ENCODE results near the gene TMEM247.

TMEM247 gene

GRCh38 chr2:46485002-46485401 lies 5.6 kb downstream of the TMEM247 start:
- DNase-seq (ENCODE audit: low read depth in 1 of 2, low spot score in 1 of 2): no peak
- in situ Hi-C loops (cut with HindIII; ENCODE audit: low pct_unique_long_range_greater_than_20kb, low sequenced_read_pairs): no loop called here
- TF ChIP-seq JUND (IDR thresholded peaks at IDR 0.05; ENCODE audit: low read depth): no peak

GRCh38 chr2:46486436-46486835 lies 7.1 kb downstream of the TMEM247 start:
- DNase-seq (ENCODE audit: low read depth in 1 of 2, low spot score in 1 of 2): no peak
- TF ChIP-seq JUND (IDR thresholded peaks at IDR 0.05; ENCODE audit: low read depth): no peak
- in situ Hi-C loops (cut with HindIII; ENCODE audit: low pct_unique_long_range_greater_than_20kb, low sequenced_read_pairs): no loop called here

- DNase-seq (ENCODE audit: low read depth in 1 of 2, low spot score in 1 of 2): peak in 1 of 2 experiments; percentile 16
- no peak for TF ChIP-seq JUND (IDR thresholded peaks at IDR 0.05; ENCODE audit: low read depth)
- in situ Hi-C loops (cut with HindIII; ENCODE audit: low pct_unique_long_range_greater_than_20kb, low sequenced_read_pairs): no loop called here
Observed at GRCh38 chr2:46487667-46488335, 8.4 kb downstream of the TMEM247 start.

GRCh38 chr2:46488389-46488788 lies 9.0 kb downstream of the TMEM247 start:
- in situ Hi-C loops (cut with HindIII; ENCODE audit: low pct_unique_long_range_greater_than_20kb, low sequenced_read_pairs): no loop called here
- TF ChIP-seq JUND (IDR thresholded peaks at IDR 0.05; ENCODE audit: low read depth): no peak
- no peak for DNase-seq (ENCODE audit: low read depth in 1 of 2, low spot score in 1 of 2)

GRCh38 chr2:46489423-46490174 lies 10.2 kb downstream of the TMEM247 start:
- no peak for DNase-seq (ENCODE audit: low read depth in 1 of 2, low spot score in 1 of 2)
- in situ Hi-C loops (cut with HindIII; ENCODE audit: low pct_unique_long_range_greater_than_20kb, low sequenced_read_pairs): no loop called here

GRCh38 chr2:46490521-46491141 lies 11.3 kb downstream of the TMEM247 start:
- in situ Hi-C loops (cut with HindIII; ENCODE audit: low pct_unique_long_range_greater_than_20kb, low sequenced_read_pairs): no loop called here
- no peak for TF ChIP-seq JUND (IDR thresholded peaks at IDR 0.05; ENCODE audit: low read depth)
- no peak for DNase-seq (ENCODE audit: low read depth in 1 of 2, low spot score in 1 of 2)

More at GRCh38 chr2:46489423-46490174, 10.2 kb downstream of the TMEM247 start:
- TF ChIP-seq JUND (IDR thresholded peaks at IDR 0.05; ENCODE audit: low read depth): no peak

- in situ Hi-C loops (cut with HindIII; ENCODE audit: low pct_unique_long_range_greater_than_20kb, low sequenced_read_pairs): no loop called here
- no peak for TF ChIP-seq JUND (IDR thresholded peaks at IDR 0.05; ENCODE audit: low read depth)
Observed at GRCh38 chr2:46492301-46492700, 12.9 kb downstream of the TMEM247 start.

GRCh38 chr2:46493241-46493970 lies 14.0 kb downstream of the TMEM247 start:
- in situ Hi-C loops (cut with HindIII; ENCODE audit: low pct_unique_long_range_greater_than_20kb, low sequenced_read_pairs): no loop called here
- TF ChIP-seq JUND (IDR thresholded peaks at IDR 0.05; ENCODE audit: low read depth): no peak
- no peak for DNase-seq (ENCODE audit: low read depth in 1 of 2, low spot score in 1 of 2)

More at GRCh38 chr2:46492301-46492700, 12.9 kb downstream of the TMEM247 start:
- no peak for DNase-seq (ENCODE audit: low read depth in 1 of 2, low spot score in 1 of 2)

- TF ChIP-seq JUND (IDR thresholded peaks at IDR 0.05; ENCODE audit: low read depth): no peak
- DNase-seq (ENCODE audit: low read depth in 1 of 2, low spot score in 1 of 2): no peak
- in situ Hi-C loops (cut with HindIII; ENCODE audit: low pct_unique_long_range_greater_than_20kb, low sequenced_read_pairs): no loop called here
Observed at GRCh38 chr2:46493971-46494250, 14.5 kb downstream of the TMEM247 start.

GRCh38 chr2:46494596-46494995 lies 15.2 kb downstream of the TMEM247 start:
- DNase-seq (ENCODE audit: low read depth in 1 of 2, low spot score in 1 of 2): no peak
- in situ Hi-C loops (cut with HindIII; ENCODE audit: low pct_unique_long_range_greater_than_20kb, low sequenced_read_pairs): no loop called here
- TF ChIP-seq JUND (IDR thresholded peaks at IDR 0.05; ENCODE audit: low read depth): no peak

GRCh38 chr2:46495231-46496030 lies 16.1 kb downstream of the TMEM247 start:
- in situ Hi-C loops (cut with HindIII; ENCODE audit: low pct_unique_long_range_greater_than_20kb, low sequenced_read_pairs): no loop called here
- no peak for TF ChIP-seq JUND (IDR thresholded peaks at IDR 0.05; ENCODE audit: low read depth)
- DNase-seq (ENCODE audit: low read depth in 1 of 2, low spot score in 1 of 2): no peak

- in situ Hi-C loops (cut with HindIII; ENCODE audit: low pct_unique_long_range_greater_than_20kb, low sequenced_read_pairs): no loop called here
- no peak for DNase-seq (ENCODE audit: low read depth in 1 of 2, low spot score in 1 of 2)
- TF ChIP-seq JUND (IDR thresholded peaks at IDR 0.05; ENCODE audit: low read depth): no peak
Observed at GRCh38 chr2:46497766-46498165, 18.4 kb downstream of the TMEM247 start.

Data from T47D (cell line).